GM19099 (cell line): ENCODE results near the gene HEPHL1.

ENCODE experiments used
- POLR2A ChIP-seq: IDR thresholded peaks from 3 replicates; pipeline ENCODE4 v1.6.1; 2011; ENCODE audit warnings: low read depth; ENCODE audit not compliant: insufficient read length; ENCODE audit errors: extremely low read depth

HEPHL1 gene

DNA sequence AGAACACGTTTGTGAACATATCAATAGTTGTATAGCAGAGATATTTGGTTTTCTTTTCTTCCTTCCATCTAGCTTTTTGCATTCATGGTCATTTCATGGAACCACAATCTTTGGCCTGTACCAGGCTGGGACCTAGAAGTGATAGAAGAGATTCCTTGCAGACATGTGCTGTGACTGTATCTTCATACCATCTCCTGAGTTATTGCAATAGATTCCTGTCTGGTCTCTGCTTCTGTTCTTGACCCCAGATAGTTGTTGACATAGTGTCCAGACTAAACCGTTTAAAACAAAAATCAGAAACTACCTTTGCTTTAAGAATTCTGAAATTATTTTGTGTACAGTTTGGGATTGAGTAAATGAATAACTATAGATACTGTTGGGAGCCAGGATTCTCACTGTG lies 124.3 kb downstream of the HEPHL1 start:
- no peak for TF ChIP-seq POLR2A

- TF ChIP-seq POLR2A = no peak
Measured at GRCh38 chr11:94145916-94146315, 124.8 kb downstream of the HEPHL1 start.

DNA sequence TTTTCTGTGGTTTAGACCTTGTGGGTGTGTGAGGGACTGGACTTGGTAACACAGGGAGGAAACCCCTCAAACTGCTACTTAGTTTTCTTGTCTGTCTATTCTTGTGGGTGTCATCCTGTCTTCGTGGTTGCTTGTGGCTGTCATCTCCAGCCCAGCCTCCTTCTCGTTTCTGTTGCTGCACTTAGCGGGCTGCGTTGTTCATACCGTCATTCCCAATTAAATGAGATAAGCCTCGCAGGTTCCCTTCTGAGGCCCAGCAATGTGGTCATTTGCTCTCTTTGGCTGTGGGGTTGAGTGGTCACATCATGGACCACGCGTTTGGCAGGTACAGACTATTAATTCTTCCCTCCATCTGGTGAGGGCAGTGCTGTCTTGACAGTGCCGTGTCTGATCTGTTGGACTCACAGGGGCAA lies 126.3 kb downstream of the HEPHL1 start:
- TF ChIP-seq POLR2A = no peak

GRCh38 chr11:94148189-94148588 lies 127.0 kb downstream of the HEPHL1 start:
- no peak for TF ChIP-seq POLR2A

DNA sequence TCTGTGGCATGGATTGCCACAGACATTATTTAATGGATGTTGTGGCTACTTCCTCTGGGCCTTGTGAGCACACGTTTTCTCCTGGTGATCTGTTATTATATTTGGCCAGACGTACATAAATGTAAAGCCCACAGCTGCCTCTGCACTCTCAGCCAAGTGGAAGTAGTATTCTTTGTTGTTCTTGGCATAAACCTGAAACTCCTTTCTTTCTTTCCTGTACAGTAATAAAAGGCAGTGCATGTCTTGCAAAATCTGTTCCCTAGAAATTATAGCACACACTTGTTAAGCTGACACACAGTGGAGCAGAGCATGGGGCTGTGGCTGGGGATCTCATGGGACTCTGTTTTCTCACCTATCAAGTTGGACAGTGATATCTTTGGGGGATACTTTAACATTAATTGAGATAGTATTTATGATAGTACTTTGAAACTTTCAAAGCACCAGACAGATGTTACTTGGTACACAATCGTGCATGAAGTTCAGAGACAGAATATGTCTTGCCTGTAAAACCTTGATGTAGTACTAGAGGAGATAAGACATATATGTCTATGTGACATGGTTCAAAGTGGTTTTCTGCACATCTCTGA lies 128.4 kb downstream of the HEPHL1 start:
- no peak for TF ChIP-seq POLR2A

- TF ChIP-seq POLR2A = no peak
Measured at GRCh38 chr11:94150056-94150455, 128.9 kb downstream of the HEPHL1 start.

GRCh38 chr11:94150704-94151685 lies 129.8 kb downstream of the HEPHL1 start:
- TF ChIP-seq POLR2A = no peak

GRCh38 chr11:94151903-94152677 lies 130.9 kb downstream of the HEPHL1 start:
- no peak for TF ChIP-seq POLR2A

DNA sequence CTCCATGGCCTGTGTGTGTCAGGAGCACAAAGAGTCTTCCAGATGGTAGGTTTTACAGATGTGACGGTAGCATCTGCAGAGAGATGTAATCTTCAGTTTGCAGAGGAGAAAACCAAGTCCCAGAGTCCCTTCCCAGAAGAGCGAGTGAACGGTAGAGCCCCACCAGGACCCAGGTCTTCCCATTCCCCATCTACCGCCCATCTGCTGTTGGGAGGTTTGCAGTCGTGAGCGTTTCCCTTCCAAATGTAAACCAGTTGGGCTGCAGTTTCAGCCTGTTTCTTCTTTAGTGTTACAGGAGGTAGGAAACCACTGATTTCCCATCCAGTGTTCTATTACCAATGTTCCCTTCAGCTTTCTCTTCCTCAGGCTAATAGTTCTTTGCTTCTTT lies 131.5 kb downstream of the HEPHL1 start:
- no peak for TF ChIP-seq POLR2A

- no peak for TF ChIP-seq POLR2A
Measured at GRCh38 chr11:94153320-94153719, 132.2 kb downstream of the HEPHL1 start.

DNA sequence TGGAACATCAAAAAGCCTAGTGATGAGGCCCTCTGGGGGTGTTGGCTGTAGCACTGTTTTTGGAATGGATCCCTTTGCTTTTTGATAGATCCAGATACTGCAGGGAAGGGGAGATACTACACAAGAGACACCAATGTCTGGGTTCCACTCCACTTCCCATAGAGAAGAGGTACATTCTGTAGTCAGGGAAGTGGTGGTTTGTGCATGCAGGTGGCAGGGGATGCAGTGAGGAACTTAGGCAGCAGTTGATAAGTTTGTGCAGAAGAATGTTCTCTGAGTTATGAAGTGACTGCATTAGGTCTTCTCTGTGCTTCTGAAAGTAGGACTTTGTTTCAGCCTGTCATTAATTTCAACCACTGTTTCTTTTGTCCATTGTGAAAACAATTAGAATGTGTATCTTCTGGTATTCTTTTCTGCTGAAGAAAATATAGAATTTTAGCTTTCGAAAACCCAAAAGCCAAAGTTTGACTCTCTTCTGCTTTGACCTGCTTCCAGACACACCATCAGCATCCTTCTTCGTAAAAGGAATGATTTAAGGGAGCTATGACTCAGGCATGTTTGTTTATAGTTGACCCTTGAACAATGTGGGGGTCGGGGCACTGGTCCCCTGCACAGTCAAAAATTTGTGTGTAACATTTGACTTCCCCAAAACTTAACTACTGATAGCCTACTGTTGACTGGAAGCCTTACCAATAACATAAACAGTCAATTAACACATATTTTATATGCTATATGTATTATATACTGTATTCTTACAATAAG lies 133.1 kb downstream of the HEPHL1 start:
- TF ChIP-seq POLR2A = no peak
